Body of pancreas (tissue), 4 donors: ENCODE results near the gene ATP8B4.

Experiments used
- POLR2A ChIP-seq, 3 donors: fragments of 450-650 bp; IDR thresholded peaks; one replicate each; pipeline ENCODE4 v1.6.1; 2016; ENCODE audit warnings: antibody characterized with exemption in 3 of 3, mild to moderate bottlenecking in 2 of 3
- TF ChIP-seq, protein P1 (sequence below), 7 experiments: fragments of 450-650 bp in 4 of 7; fragments of 200-600 bp in 3 of 7; sonication (generic) in 3 of 7; IDR thresholded peaks; one replicate each; pipeline ENCODE4 v1.5.1; 2016 to 2019; ENCODE audit warnings: antibody characterized with exemption in 7 of 7

DNA sequence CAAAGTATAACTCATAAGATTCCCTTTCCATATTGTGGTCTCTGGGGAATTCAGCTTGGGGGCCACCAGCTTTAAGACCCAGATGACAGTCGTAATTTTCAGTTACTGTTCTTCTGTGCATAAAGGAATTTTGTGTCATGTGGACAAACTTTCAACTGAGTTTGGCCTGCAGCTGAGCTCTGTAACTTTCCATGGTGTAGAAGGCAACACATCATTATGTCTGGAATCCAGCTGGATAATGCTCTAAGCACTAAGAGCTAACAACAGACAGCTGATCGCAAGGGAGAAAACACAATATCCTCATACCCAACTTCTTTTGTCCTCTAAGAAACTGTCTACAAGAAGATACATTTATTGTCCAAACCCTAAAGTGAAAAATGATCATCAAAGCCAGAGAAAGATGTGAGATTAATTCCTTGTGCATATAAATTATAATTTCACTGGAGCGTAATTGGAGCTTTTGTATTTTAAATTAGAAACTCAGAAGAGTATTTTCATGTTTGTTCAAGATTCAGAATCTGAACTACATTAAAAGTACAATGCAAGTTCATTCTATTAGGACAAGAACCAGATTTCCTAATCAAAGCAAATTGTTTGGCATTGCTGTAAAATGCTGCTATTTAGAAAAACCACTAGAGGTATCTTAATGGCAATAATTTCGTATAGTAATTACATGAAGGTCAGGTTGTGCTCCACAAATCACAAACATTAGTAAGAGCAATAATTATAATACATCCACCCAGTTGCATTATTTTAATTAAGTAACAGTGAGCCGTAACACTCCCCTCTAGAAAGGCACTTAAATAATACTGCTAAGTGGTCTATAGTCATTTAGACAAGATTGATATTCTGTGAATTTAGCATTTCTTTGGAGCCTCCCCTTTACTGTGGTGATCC, 218.8 kb downstream of the ATP8B4 start:
- TF ChIP-seq, protein P1, sequence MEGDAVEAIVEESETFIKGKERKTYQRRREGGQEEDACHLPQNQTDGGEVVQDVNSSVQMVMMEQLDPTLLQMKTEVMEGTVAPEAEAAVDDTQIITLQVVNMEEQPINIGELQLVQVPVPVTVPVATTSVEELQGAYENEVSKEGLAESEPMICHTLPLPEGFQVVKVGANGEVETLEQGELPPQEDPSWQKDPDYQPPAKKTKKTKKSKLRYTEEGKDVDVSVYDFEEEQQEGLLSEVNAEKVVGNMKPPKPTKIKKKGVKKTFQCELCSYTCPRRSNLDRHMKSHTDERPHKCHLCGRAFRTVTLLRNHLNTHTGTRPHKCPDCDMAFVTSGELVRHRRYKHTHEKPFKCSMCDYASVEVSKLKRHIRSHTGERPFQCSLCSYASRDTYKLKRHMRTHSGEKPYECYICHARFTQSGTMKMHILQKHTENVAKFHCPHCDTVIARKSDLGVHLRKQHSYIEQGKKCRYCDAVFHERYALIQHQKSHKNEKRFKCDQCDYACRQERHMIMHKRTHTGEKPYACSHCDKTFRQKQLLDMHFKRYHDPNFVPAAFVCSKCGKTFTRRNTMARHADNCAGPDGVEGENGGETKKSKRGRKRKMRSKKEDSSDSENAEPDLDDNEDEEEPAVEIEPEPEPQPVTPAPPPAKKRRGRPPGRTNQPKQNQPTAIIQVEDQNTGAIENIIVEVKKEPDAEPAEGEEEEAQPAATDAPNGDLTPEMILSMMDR (IDR thresholded peaks at IDR 0.05) = no peak
- no peak for TF ChIP-seq POLR2A (IDR thresholded peaks at IDR 0.05)
